HG03139 (cell line): ENCODE results near the gene ESPNL.
"Not testable (repeated sequence)": the region's sequence is repeated elsewhere in the genome, so short reads cannot be mapped to it uniquely, and the experiment has no call there.

Experiments used
- ATAC-seq: cut with Tn5 transposase; IDR thresholded peaks from one replicate; pipeline ENCODE4 v1.9.1; 2021; ENCODE audit not compliant: unreplicated experiment

Gene ESPNL

GRCh38 chr2:238114331-238114841 is 14.2 kb downstream of the ESPNL start:
- ATAC-seq: no peak

- ATAC-seq: no peak
Measured at GRCh38 chr2:238114851-238115660, 14.9 kb downstream of the ESPNL start.

- not testable (repeated sequence) for ATAC-seq
Measured at GRCh38 chr2:238115709-238116108, 15.6 kb downstream of the ESPNL start.

- ATAC-seq: no peak
Measured at GRCh38 chr2:238116298-238117198, 16.4 kb downstream of the ESPNL start.

- no peak for ATAC-seq
Measured at GRCh38 chr2:238117199-238118154, 17.3 kb downstream of the ESPNL start.

GRCh38 chr2:238119756-238120462 is 19.8 kb downstream of the ESPNL start:
- no peak for ATAC-seq

- ATAC-seq: no peak
Measured at GRCh38 chr2:238120463-238121298, 20.5 kb downstream of the ESPNL start.

- no peak for ATAC-seq
Measured at GRCh38 chr2:238121511-238122286, 21.6 kb downstream of the ESPNL start.

GRCh38 chr2:238122287-238123217 is 22.4 kb downstream of the ESPNL start:
- ATAC-seq: no peak

GRCh38 chr2:238123218-238123971 is 23.3 kb downstream of the ESPNL start:
- ATAC-seq: no peak

GRCh38 chr2:238123991-238124470 is 23.9 kb downstream of the ESPNL start:
- ATAC-seq: no peak

GRCh38 chr2:238124488-238125126 is 24.5 kb downstream of the ESPNL start:
- ATAC-seq: no peak

GRCh38 chr2:238125127-238125885 is 25.2 kb downstream of the ESPNL start:
- ATAC-seq: no peak

- no peak for ATAC-seq
Measured at GRCh38 chr2:238126338-238126737, 26.2 kb downstream of the ESPNL start.

- no peak for ATAC-seq
Measured at GRCh38 chr2:238126775-238127164, 26.6 kb downstream of the ESPNL start.
